GM23338 (cell line): ENCODE results near the gene ZNF443.

Experiments
- CREB1 ChIP-seq: fragments of 250-450 bp; sonication (Bioruptor Pico); IDR thresholded peaks from 2 replicates; pipeline ENCODE4 v1.5.0; 2020; ENCODE audit warnings: low read depth, mild to moderate bottlenecking, moderate library complexity
- CTCF ChIP-seq, 2 experiments: fragments of 200-600 bp in 1 of 2; sonication (generic) in 1 of 2; conservative IDR thresholded peaks; 2 replicates each; pipeline versions ENCODE4 v1.5.1 to v1.6.1; 2016 to 2017; ENCODE audit warnings: antibody characterized with exemption in 2 of 2, low read depth in 2 of 2, mild to moderate bottlenecking in 2 of 2, moderate library complexity in 1 of 2
- EZH2 ChIP-seq: fragments of 200-600 bp; sonication (generic); IDR thresholded peaks from one replicate; pipeline ENCODE4 v1.8.0; 2017; ENCODE audit warnings: antibody characterized with exemption, mild to moderate bottlenecking, low read depth; ENCODE audit not compliant: unreplicated experiment
- EZH2phosphoT487 ChIP-seq: fragments of 200-600 bp; sonication (generic); IDR thresholded peaks from one replicate; pipeline ENCODE4 v1.8.1; 2018; ENCODE audit warnings: antibody characterized with exemption; ENCODE audit not compliant: unreplicated experiment
- JUNB ChIP-seq: IDR thresholded peaks from one replicate; pipeline ENCODE4 v1.6.1; 2016; ENCODE audit warnings: antibody characterized with exemption; ENCODE audit not compliant: unreplicated experiment
- NANOG ChIP-seq: IDR thresholded peaks from 2 replicates; pipeline ENCODE4 v1.6.1; 2016; ENCODE audit warnings: antibody characterized with exemption, borderline replicate concordance
- POLR2AphosphoS5 ChIP-seq: IDR thresholded peaks from 2 replicates; pipeline ENCODE4 v1.6.1; 2016; ENCODE audit warnings: antibody characterized with exemption, low read depth
- REST ChIP-seq: IDR thresholded peaks from one replicate; pipeline ENCODE4 v1.6.1; 2018; ENCODE audit warnings: antibody characterized with exemption; ENCODE audit not compliant: unreplicated experiment
- ZNF114 ChIP-seq: fragments of 250-450 bp; sonication (Bioruptor Pico); IDR thresholded peaks from 2 replicates; pipeline ENCODE4 v1.5.0; 2020; ENCODE audit warnings: mild to moderate bottlenecking, moderate library complexity

GRCh38 chr19:12485052-12485416 is 44.2 kb upstream of the ZNF443 start:
- TF ChIP-seq JUNB (no peak), EZH2 (no peak), CTCF (conservative IDR thresholded peaks at IDR 0.05; ENCODE audit: low read depth in 2 of 2) (no peak), POLR2AphosphoS5 (no peak), REST (no peak), EZH2phosphoT487 (no peak), NANOG (no peak), ZNF114 (CRISPR knock-in tag) (no peak), CREB1 (CRISPR knock-in tag) (no peak)
